Astrocyte (in vitro differentiated cells and primary cell): Measurements from ENCODE around the gene ZNF189.

Experiments
- EZH2 ChIP-seq: IDR thresholded peaks from 2 replicates; pipeline ENCODE4 v1.6.1; 2012; ENCODE audit warnings: mild to moderate bottlenecking, low read length, inconsistent platforms; ENCODE audit not compliant: insufficient read depth
- TF ChIP-seq, protein P1 (sequence below): IDR thresholded peaks from 2 replicates; pipeline ENCODE4 v1.5.1; 2011; ENCODE audit warnings: low read depth, mild to moderate bottlenecking, inconsistent platforms, low read length, moderate library complexity; ENCODE audit not compliant: insufficient read depth

- TF ChIP-seq, protein P1, sequence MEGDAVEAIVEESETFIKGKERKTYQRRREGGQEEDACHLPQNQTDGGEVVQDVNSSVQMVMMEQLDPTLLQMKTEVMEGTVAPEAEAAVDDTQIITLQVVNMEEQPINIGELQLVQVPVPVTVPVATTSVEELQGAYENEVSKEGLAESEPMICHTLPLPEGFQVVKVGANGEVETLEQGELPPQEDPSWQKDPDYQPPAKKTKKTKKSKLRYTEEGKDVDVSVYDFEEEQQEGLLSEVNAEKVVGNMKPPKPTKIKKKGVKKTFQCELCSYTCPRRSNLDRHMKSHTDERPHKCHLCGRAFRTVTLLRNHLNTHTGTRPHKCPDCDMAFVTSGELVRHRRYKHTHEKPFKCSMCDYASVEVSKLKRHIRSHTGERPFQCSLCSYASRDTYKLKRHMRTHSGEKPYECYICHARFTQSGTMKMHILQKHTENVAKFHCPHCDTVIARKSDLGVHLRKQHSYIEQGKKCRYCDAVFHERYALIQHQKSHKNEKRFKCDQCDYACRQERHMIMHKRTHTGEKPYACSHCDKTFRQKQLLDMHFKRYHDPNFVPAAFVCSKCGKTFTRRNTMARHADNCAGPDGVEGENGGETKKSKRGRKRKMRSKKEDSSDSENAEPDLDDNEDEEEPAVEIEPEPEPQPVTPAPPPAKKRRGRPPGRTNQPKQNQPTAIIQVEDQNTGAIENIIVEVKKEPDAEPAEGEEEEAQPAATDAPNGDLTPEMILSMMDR, result no peak
- no peak for TF ChIP-seq EZH2
These were observed 944 bp upstream of the ZNF189 start for GRCh38 chr9:101397746-101398067.
